Erythroblast (primary cell): ENCODE measurements around the gene GOSR2.
A peak's percentile ranks its signal among the peaks of the same experiment; 100 is the strongest.

Source experiments
- DNase-seq, 2 experiments: peaks; one replicate each; lab custom pipeline; 2025; lab: John Stamatoyannopoulos, UW
- GATA1 ChIP-seq: IDR thresholded peaks from 2 replicates; pipeline ENCODE4 v1.6.1; 2011; ENCODE audit warnings: low read depth, mild to moderate bottlenecking, control low read depth, low read length, moderate library complexity
- POLR2A ChIP-seq: IDR thresholded peaks from 2 replicates; pipeline ENCODE4 v1.6.1; 2011; ENCODE audit warnings: mild to moderate bottlenecking, low read length

GOSR2 gene

DNA sequence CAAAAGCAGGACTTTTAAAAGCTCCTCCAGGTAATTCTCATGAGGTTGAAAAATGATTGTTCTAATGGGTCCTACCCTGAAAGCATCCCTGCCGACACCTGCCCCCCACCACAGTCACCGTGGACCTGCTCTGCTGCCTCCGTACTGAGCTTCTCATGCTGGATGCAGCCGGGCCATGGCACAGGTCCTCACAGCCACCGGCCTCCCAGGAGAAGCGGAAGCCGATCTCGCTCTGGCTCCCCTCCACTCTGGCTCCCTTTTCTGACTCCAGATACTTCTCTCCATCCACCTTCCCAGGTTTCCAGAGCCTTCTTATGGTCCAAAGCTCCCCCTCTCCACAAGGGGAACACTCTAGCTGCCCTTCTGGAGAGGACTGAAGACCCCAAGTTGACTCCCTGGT lies 45.9 kb downstream of the GOSR2 start:
- no peak for DNase-seq
- no peak for TF ChIP-seq POLR2A
- no peak for TF ChIP-seq GATA1

DNA sequence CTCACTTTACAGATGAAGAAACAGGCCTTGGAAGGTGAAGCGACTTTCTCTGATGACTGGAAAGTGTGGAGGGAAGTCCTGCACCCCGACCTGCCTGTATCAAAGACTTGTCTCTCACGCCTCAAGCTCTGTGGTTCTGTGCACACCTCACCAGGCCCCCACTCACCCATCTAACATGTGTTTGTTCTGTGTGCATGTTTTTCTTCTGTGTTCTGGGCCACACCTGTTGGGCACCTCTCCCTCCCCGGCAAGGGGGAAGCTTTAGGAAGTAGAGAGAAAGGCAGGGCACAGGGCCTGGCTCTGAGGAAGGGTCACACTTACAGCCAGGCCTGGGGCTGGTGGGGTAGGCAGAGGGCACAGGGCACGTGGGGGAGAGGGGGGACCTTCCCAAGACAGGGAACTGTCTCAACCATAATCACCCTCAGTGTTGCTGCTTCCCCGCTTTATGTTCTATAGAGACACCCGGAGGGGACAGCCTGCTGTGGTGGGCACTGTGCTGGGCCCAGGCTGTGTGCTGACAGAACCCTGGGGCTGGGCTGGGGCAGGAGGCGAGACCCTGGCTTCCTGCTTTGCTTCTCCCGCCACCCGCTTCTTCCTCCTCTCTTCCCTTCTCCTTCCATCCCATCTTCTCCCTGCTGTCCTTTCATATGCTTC lies 48.8 kb downstream of the GOSR2 start:
- TF ChIP-seq POLR2A: no peak

DNA sequence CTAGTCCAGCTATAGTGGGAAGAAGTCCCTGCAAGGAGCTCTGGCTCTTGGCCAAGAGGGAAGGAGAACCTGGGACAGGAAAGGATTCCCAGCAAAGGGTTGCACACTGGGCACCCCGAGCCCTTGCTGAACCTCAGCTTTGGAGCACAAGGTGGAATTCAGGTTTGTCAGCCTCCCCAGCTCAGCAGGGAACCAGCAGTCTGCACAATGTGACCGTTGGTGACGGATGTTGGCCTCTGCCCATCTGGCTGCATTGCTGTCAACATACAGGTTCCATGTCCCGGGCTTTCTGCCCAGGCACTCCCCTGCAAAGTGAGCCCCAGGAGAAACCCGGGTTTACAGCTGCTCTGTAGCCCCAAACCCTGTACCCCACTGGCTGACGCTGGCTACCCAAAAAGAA lies 49.4 kb downstream of the GOSR2 start:
- DNase-seq: no peak
- TF ChIP-seq GATA1: no peak
- no peak for TF ChIP-seq POLR2A

More for the DNA sequence above, 48.8 kb downstream of the GOSR2 start:
- DNase-seq: no peak

DNA sequence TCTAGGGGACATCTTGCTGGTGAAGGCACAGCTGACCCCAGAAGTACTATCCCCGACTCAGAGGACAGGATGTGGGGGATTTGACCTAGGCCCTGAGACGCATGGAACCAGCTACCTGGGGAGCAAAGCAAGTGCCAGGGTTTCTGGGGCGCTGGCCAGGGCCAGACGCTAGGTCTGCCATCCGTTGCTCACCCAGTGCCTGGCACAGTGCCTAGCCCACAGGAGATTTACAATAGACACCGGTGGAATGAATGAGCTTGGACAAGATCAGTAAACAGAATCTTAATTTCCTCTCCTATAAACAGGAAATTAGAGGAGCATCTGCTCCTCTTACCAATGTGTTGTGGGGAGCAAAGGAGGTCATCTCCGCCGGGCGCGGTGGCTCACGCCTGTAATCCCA lies 51.1 kb downstream of the GOSR2 start:
- no peak for DNase-seq
- TF ChIP-seq GATA1 (no peak), POLR2A (no peak)

DNA sequence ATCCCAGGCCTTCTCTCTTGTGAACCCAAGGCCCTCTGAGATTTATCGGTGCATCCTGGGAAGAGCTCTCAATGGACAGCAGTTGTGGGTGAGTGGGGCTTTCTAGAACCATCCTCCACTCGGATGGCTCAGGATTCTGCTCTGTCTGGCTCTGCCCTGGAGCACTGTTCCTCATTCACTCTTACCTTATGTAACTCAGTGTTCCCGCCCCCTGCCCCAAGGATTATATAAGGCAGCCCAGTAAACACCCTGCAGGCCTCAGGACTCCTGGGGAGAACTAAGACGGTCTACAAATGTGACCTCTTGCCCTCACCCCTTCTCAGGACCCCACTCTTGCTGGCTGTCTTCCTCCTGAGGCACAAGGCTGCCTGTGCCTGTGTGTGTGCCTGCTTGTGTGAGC lies 52.3 kb downstream of the GOSR2 start:
- DNase-seq: no peak
- no peak for TF ChIP-seq GATA1
- no peak for TF ChIP-seq POLR2A

DNA sequence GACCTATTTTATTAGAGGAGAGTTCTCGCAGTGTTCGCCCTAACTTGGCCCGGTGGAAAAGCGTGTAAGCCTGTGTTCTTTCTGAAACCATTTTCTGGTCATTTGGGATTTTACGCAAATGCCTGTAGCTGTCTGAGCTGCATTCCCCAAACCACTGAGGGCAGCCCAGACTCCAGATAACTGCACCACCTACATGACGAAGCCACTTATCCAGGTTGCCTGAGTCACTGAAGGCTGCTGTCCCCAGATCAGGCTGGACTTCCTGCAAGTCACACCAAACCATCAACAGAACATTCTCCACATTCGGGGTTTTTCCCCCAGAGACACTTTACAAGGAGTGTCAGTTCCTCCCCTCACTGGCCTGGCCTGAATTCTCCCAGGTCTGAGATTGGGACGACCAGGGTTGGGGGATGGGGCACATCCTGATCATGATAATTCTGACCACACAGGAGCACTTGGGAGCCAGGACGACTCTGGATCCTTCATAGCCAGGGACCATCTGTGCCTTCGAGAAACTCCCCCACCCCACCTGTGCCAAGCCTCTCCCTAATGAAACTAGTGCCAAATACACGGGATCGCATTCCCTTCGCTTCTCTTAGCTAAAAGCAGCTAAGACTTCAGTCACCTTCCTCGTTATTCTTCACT lies 53.8 kb downstream of the GOSR2 start:
- DNase-seq: peak; percentile 42 to 66
- TF ChIP-seq POLR2A (no peak), GATA1 (no peak)

DNA sequence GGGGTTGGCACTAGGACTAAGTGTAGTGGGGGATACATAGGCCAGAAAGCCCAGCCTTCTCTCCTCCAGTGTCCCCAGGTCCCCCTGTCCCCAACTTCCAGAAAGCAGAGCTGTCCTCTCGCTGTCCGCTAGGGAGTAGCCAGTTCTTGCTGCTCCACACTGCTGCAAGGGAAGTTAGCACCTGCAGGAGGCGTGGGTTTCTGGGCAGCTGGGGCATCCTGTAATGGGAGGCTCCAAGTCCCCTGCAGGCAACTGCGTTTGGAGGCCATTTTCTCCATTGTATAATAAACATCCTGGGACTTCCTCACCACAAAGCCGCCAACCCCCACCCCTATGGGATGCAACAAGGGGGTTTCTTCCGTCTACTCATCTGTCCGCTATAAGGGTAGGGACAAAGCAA lies 54.4 kb downstream of the GOSR2 start:
- peak; percentile 44 to 45 for DNase-seq
- TF ChIP-seq POLR2A: no peak
- TF ChIP-seq GATA1: no peak

DNA sequence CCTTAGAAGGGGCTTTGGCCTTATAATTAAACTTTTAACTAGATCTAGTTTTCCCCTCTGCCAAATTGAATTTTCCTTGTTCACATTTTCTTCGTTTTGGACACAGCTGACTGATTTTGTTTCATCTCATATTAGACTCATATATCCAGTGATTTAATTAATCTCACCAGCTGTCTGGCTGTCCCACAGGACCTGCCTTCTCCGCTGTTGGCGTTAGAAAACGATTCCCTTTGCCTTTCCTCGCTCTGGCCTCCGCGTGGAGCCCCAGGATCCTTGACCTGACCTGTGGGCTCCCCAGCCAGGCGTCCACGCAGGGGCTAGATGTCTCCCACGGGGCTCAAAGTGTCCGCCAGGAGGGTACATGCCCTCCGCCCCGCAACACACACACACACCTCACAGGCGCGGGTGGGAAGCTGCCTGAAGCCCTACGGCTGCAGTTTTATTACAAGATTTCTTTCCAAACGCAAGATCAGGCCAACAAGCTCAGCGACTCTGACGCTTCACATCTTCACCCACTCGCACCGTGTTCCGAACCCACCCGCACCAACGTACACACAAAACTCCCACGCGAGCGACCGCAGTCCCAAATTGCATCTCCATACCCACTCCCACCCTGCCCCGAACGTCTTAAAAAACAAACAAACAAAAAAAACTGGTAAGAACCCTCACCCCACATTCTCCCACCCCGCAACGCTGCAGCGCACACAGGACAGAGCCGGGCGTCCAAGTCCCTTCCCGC lies 55.0 kb downstream of the GOSR2 start:
- TF ChIP-seq GATA1 (no peak), POLR2A (no peak)

DNA sequence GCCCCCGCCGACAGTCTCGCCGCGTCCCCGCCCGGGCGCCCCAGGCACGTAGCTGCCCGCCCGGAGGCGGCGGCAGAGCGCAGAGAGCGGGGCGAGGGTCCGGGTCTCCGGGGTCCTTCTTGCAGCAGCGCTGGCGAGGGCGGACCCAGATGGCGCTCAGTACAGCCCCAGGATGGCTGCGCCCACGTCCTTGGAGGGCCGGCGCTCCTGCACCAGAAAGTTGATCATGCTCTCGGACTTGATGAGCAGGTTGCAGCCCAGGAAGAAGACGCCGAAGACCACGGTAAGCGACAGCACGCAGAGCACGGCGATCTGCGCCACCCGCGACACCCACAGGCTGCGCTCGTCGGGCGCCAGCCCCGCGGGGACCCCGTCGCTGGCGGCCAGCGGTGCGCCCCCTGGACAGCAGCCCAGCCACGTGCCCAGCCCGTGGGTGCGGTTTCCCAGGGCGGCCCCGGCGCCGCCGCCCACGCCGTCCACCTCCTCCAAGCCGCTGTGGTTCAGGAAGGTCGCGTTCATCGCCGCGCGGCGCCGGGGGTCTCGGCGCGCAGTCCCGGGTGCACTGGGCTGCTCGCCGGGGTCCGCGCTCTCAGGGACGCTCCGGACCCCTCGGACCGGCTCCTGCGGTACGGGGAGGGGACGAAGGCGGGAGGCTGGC lies 55.7 kb downstream of the GOSR2 start:
- TF ChIP-seq GATA1: no peak
- no peak for TF ChIP-seq POLR2A
- peak in 1 of 2 experiments; percentile 22 for DNase-seq

More for the DNA sequence above, 55.0 kb downstream of the GOSR2 start:
- no peak for DNase-seq

DNA sequence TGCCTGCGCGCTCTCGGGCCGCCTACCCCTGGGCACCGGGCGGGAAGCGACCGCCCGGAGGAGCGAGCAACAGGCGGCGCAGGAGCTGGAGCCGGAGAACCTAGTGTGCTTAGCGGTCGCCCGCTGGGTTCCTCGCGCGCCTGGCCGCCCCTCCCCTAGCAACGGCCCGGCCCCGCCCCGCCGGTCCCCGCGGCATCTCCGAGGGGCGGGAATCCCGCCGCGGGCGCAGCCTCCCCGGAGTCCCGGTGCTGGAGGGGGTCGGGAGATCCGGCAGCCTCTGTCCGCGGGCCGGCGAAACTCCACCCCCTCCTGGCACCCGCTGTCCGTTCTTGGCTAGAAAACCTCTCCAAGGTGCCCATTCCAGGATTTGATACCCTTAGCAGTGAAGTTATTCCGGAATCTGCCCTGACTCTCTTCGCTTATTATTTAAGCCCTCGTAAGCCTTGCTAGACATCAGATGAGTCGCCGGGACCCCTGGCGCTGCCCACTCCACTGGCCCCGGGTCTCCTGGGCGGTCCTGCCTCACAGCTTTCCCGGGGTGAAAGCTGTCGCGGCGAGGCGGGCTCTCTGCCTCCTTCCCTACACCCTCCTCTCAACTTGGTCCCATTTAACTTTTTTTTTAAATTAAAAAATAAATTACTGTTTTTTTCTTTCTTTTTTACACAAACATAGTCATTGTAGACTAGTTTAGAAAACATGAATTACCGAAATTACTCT lies 56.3 kb downstream of the GOSR2 start, which contains the start of gene RPRML:
Gene RPRML, minus strand, starts transcription at position 107 of the 717 bp plus-strand sequence. CDS start 246 bp downstream, outside the sequence.
- peak; percentile 11 to 21 for DNase-seq
- TF ChIP-seq POLR2A: no peak
- TF ChIP-seq GATA1: no peak

DNA sequence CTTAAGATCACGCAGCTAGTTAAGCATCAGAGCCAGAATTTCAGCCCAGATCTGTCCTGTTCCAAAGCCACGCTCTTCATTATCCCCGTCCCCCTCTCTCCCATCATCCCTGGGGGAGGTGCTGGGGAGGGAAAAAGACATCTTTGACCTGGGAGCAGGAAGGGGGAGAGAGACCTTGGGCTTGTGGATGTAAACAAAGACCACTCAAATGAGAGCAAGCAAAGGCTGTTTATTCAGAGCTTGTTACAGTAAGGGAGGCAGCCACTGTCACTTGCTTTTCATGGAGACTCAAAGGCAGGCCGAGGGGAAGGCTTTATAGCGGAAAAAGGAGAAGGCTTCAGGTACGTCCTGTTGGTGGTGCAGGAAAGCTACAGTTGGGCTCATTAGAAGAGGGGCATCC lies 59.6 kb downstream of the GOSR2 start:
- TF ChIP-seq GATA1: no peak
- TF ChIP-seq POLR2A: no peak
- no peak for DNase-seq

DNA sequence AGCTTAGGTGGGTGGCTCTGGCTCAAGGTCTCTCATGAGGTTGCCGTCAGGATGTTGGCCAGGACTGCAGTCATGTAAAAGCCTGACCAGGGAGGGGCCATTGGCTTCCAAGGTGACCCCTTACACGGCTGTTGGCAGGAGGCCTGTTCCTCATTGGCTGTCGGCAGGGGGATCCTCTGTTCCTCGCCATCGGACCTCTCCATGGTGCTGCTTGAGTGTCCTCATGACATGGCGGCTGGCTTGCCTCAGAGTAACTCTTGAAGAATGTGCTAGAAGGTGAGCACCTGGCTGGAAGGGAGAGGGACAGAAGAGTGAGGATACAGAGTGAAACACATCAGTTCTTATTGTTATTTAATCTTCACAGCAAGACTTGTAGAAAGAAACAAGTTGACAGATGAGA lies 60.8 kb downstream of the GOSR2 start:
- no peak for TF ChIP-seq POLR2A
- TF ChIP-seq GATA1: no peak
- no peak for DNase-seq

DNA sequence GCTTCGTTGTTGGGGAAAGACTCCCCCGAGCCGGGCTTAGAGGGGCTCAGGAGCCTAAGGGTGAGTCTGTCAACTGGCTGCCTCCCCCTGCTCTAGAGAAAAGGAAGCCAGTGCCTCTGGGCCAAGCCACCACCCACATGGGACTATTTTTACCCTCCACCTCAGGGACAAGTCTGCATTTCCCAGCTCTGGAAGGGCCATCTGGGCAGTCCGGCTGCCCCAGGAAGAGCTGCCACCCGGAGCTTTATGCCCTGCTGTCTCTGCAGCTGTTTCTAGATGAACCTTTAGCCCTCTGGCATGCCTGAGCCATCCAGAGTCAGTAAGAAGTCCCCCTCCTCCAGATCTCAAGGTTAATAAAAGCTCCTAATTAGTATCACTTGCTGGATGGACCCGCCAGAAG lies 61.4 kb downstream of the GOSR2 start:
- TF ChIP-seq GATA1 (no peak), POLR2A (no peak)
- no peak for DNase-seq
